ENCODE data around the gene COMMD7.

The COMMD7 gene

GRCh38 chr20:32674362-32674789 lies 68.9 kb downstream of the COMMD7 start:
- no peaks in the 10 kb centered on the region for H3K27me3 ChIP-seq
- no peaks in the 10 kb centered on the region for H3K36me3 ChIP-seq
- H3K9me3 ChIP-seq, result no peaks in the 10 kb centered on the region
- DNase-seq, result peak; percentile 69
- TF ChIP-seq CTCF (IDR thresholded peaks at IDR 0.05; ENCODE audit: low read depth, low read length), result peak; percentile 94
- H3K4me1 ChIP-seq, result no peaks in the 10 kb centered on the region
- H3K4me3 ChIP-seq (ENCODE audit: low read depth, low read length), result no peak overlapping the region

GRCh38 chr20:32672982-32673851 lies 70.0 kb downstream of the COMMD7 start:
- no peak for TF ChIP-seq CTCF (IDR thresholded peaks at IDR 0.05; ENCODE audit: low read depth, low read length)
- H3K4me3 ChIP-seq (ENCODE audit: low read depth, low read length), result no peak overlapping the region

GRCh38 chr20:32672394-32672981 lies 70.8 kb downstream of the COMMD7 start:
- no peak for DNase-seq
- Histone ChIP-seq H3K9me3 (no peaks in the 10 kb centered on the region), H3K4me1 (no peaks in the 10 kb centered on the region), H3K36me3 (no peaks in the 10 kb centered on the region), H3K27me3 (no peaks in the 10 kb centered on the region), H3K4me3 (ENCODE audit: low read depth, low read length) (no peak overlapping the region)
- TF ChIP-seq CTCF (IDR thresholded peaks at IDR 0.05; ENCODE audit: low read depth, low read length), result no peak

More at GRCh38 chr20:32672982-32673851, 70.0 kb downstream of the COMMD7 start:
- no peaks in the 10 kb centered on the region for H3K27me3 ChIP-seq
- DNase-seq, result no peak
- no peaks in the 10 kb centered on the region for H3K9me3 ChIP-seq
- H3K4me1 ChIP-seq, result no peaks in the 10 kb centered on the region
- H3K36me3 ChIP-seq, result no peaks in the 10 kb centered on the region

- Histone ChIP-seq H3K4me3 (ENCODE audit: low read depth, low read length) (no peak overlapping the region), H3K27me3 (no peaks in the 10 kb centered on the region), H3K4me1 (no peaks in the 10 kb centered on the region), H3K36me3 (no peaks in the 10 kb centered on the region), H3K9me3 (no peaks in the 10 kb centered on the region)
- no peak for DNase-seq
- TF ChIP-seq CTCF (IDR thresholded peaks at IDR 0.05; ENCODE audit: low read depth, low read length), result no peak
Observed at GRCh38 chr20:32670773-32671455, 72.4 kb downstream of the COMMD7 start.

GRCh38 chr20:32667027-32667426 lies 76.2 kb downstream of the COMMD7 start:
- H3K4me3 ChIP-seq (ENCODE audit: low read depth, low read length), result no peak overlapping the region
- H3K36me3 ChIP-seq, result no peaks in the 10 kb centered on the region
- no peaks in the 10 kb centered on the region for H3K27me3 ChIP-seq
- TF ChIP-seq CTCF (IDR thresholded peaks at IDR 0.05; ENCODE audit: low read depth, low read length), result no peak
- no peak for DNase-seq
- H3K9me3 ChIP-seq, result no peaks in the 10 kb centered on the region
- no peaks in the 10 kb centered on the region for H3K4me1 ChIP-seq
